ENCODE data around the gene REPIN1. TPM values are rescaled to one million over a fixed set of nuclear protein-coding genes. Genes with fewer than 3 reads are reported as not detected.

REPIN1 gene
- total and polyA plus RNA-seq, 9 of the 15 experiments (the other 6 are each of a cell fraction or from before 2014, with no cell fraction given), result 8.1 to 283 (median 94.3) TPM

GRCh38 chr7:150378853-150379440 lies 10.3 kb downstream of the REPIN1 start, which contains the start of gene ZNF775 (continued):
- TF ChIP-seq THRAP3 (IDR thresholded peaks at IDR 0.05; ENCODE audit: borderline replicate concordance) (no peak), TCF7L2 (IDR thresholded peaks at IDR 0.05; ENCODE audit: low read depth, low read length) (peak; percentile 98), ZNF316 (IDR thresholded peaks at IDR 0.05) (no peak), PHB (CRISPR knock-in tag; IDR thresholded peaks at IDR 0.05) (0 out of 2 replicates have a peak, but pooled peaks have one; percentile 48), EGR1 (conservative IDR thresholded peaks at IDR 0.05) (peak; percentile 39; the same call in 1 of the 2 replicates), RBFOX2 (IDR thresholded peaks at IDR 0.05; ENCODE audit: low read depth, low read length) (peak; percentile 94), MEF2A (IDR thresholded peaks at IDR 0.05; ENCODE audit: control insufficient read depth, low read depth, low read length) (no peak), TAF1 (IDR thresholded peaks at IDR 0.05; ENCODE audit: control insufficient read depth, extremely low read depth, insufficient read depth, low read length, severe bottlenecking) (peak; percentile 85), ZNF740 (CRISPR knock-in tag; IDR thresholded peaks at IDR 0.05) (peak; percentile 85; the same call in 1 of the 2 replicates), ZNF740 (tag; IDR thresholded peaks at IDR 0.05) (no peak), PHF20 (IDR thresholded peaks at IDR 0.05; ENCODE audit: partially characterized antibody) (peak; percentile 29), ZNF384 (IDR thresholded peaks at IDR 0.05; ENCODE audit: low read depth, low read length) (no peak), ZBTB9 (CRISPR knock-in tag; IDR thresholded peaks at IDR 0.05) (peak; percentile 71), HDAC6 (IDR thresholded peaks at IDR 0.05; ENCODE audit: low read depth, low read length) (0 out of 2 replicates have a peak, but pooled peaks have one; percentile 84), ZNF639 (CRISPR knock-in tag; conservative IDR thresholded peaks at IDR 0.05 in 1 of 2, IDR thresholded peaks at IDR 0.05 in 1 of 2) (peak in 1 of 2 experiments; percentile 76; a peak in 2 of 4 replicates), MCM3 (IDR thresholded peaks at IDR 0.05) (no peak), L3MBTL2 (IDR thresholded peaks at IDR 0.05) (peak; percentile 77), ERF (CRISPR knock-in tag; IDR thresholded peaks at IDR 0.05) (peak; percentile 77; the same call in 1 of the 2 replicates), CREB3L1 (IDR thresholded peaks at IDR 0.05; ENCODE audit: borderline replicate concordance, low read depth) (peak; percentile 17; the same call in 1 of the 2 replicates), RBBP5 (IDR thresholded peaks at IDR 0.05; ENCODE audit: borderline replicate concordance, insufficient read depth, low read length, poor library complexity, severe bottlenecking) (peak; percentile 92), LCOR (CRISPR knock-in tag; IDR thresholded peaks at IDR 0.05) (0 out of 2 replicates have a peak, but pooled peaks have one; percentile 47), RBM25 (IDR thresholded peaks at IDR 0.05; ENCODE audit: low read depth, low read length, severe bottlenecking) (peak; percentile 100), CAMTA2 (CRISPR knock-in tag; conservative IDR thresholded peaks at IDR 0.05) (0 out of 2 replicates have a peak, but pooled peaks have one; percentile 64)

Measured in K562 (cell line).